Loucy (cell line): Measurements from ENCODE around the gene PAX1.

Experiments used
- H2AFZ ChIP-seq: fragments of 200-600 bp; sonication (generic); 2 replicates; pipeline ENCODE4 v1.6.0; 2016; ENCODE audit warnings: antibody characterized with exemption, mild to moderate bottlenecking, low read length, moderate library complexity
- H3F3A ChIP-seq: fragments of 200-600 bp; 2 replicates; pipeline ENCODE4 v1.6.0; 2016; ENCODE audit warnings: antibody characterized with exemption, low read depth, mild to moderate bottlenecking
- H3K27me3 ChIP-seq: fragments of 200-600 bp; sonication (generic); 2 replicates; pipeline ENCODE4 v1.6.1; 2014; ENCODE audit warnings: low read length, mild to moderate bottlenecking; ENCODE audit not compliant: insufficient read depth, poor library complexity, severe bottlenecking
- H3K36me3 ChIP-seq: fragments of 200-600 bp; sonication (generic); 2 replicates; pipeline ENCODE4 v1.6.1; 2016; ENCODE audit warnings: low read length; ENCODE audit not compliant: insufficient read depth
- H3K4me1 ChIP-seq: fragments of 200-600 bp; sonication (generic); 2 replicates; pipeline ENCODE4 v1.5.1; 2014; ENCODE audit warnings: low read length, mild to moderate bottlenecking; ENCODE audit not compliant: insufficient read depth, poor library complexity, severe bottlenecking
- H3K4me2 ChIP-seq: fragments of 200-600 bp; sonication (generic); 2 replicates; pipeline ENCODE4 v1.6.0; 2014; ENCODE audit warnings: antibody characterized with exemption, low read length, low read depth, mild to moderate bottlenecking; ENCODE audit not compliant: poor library complexity, severe bottlenecking
- H3K4me3 ChIP-seq: fragments of 200-600 bp; sonication (generic); 2 replicates; pipeline ENCODE4 v1.5.1; 2014; ENCODE audit warnings: low read length, mild to moderate bottlenecking, mixed read lengths; ENCODE audit not compliant: poor library complexity, severe bottlenecking
- H3K79me2 ChIP-seq: fragments of 200-600 bp; sonication (generic); 2 replicates; pipeline ENCODE4 v1.6.1; 2014; ENCODE audit warnings: low read length; ENCODE audit not compliant: insufficient read depth
- H3K9ac ChIP-seq: fragments of 200-600 bp; sonication (generic); 2 replicates; pipeline ENCODE4 v1.6.0; 2014; ENCODE audit warnings: mild to moderate bottlenecking, low read depth, low read length, moderate library complexity; ENCODE audit not compliant: poor library complexity, severe bottlenecking
- H3K9me2 ChIP-seq: fragments of 200-600 bp; sonication (generic); replicated peaks from 2 replicates; pipeline ENCODE4 v1.6.1; 2016; ENCODE audit warnings: low read depth, low read length, mixed read lengths
- H3K9me3 ChIP-seq: fragments of 200-600 bp; sonication (generic); 2 replicates; pipeline ENCODE4 v1.6.1; 2014; ENCODE audit warnings: mild to moderate bottlenecking, antibody characterized with exemption, low read length, low read depth; ENCODE audit not compliant: insufficient read depth
- H4K20me1 ChIP-seq: fragments of 200-600 bp; sonication (generic); 2 replicates; pipeline ENCODE4 v1.6.0; 2014; ENCODE audit warnings: antibody characterized with exemption, low read length, mild to moderate bottlenecking; ENCODE audit not compliant: insufficient read depth, poor library complexity, severe bottlenecking
- EZH2phosphoT487 ChIP-seq: fragments of 200-600 bp; IDR thresholded peaks from 2 replicates; pipeline ENCODE4 v1.6.1; 2018; ENCODE audit warnings: antibody characterized with exemption, mild to moderate bottlenecking, moderate library complexity, borderline replicate concordance
- TF ChIP-seq, protein P1 (sequence below): fragments of 200-600 bp; sonication (generic); conservative IDR thresholded peaks from 2 replicates; pipeline ENCODE4 v1.5.1; 2014; ENCODE audit warnings: mild to moderate bottlenecking, antibody characterized with exemption, low read length

Gene PAX1

DNA sequence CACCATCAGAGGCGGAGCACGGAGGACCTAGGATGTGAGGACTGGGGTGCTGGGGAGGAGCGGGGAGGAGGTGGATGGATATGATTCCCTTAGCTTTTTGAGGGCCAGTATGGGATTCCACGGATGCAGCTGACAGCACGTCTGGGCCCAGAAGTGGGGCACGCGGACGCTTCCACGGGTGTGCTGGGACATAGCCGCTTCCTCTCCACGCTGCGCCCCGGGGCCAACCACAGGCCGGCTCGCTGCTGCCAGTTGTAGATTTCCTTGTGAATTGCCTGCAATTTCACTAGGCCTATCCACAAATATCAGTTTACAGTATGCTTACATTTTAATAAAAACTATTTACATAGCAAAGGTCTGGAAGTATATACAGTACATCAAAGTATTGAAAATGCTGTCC is 23.9 kb downstream of the PAX1 start:
- Histone ChIP-seq H3K27me3 (no peaks in the 10 kb centered on the region), H3K79me2 (no peaks in the 10 kb centered on the region), H3F3A (no peaks in the 10 kb centered on the region), H3K9me3 (no peaks in the 10 kb centered on the region), H3K36me3 (no peaks in the 10 kb centered on the region), H2AFZ (no peak overlapping the region), H3K9me2 (no peaks in the 10 kb centered on the region), H4K20me1 (no peaks in the 10 kb centered on the region), H3K4me2 (no peak overlapping the region), H3K4me1 (no peaks in the 10 kb centered on the region), H3K4me3 (no peak overlapping the region), H3K9ac (no peak overlapping the region)
- TF ChIP-seq, protein P1, sequence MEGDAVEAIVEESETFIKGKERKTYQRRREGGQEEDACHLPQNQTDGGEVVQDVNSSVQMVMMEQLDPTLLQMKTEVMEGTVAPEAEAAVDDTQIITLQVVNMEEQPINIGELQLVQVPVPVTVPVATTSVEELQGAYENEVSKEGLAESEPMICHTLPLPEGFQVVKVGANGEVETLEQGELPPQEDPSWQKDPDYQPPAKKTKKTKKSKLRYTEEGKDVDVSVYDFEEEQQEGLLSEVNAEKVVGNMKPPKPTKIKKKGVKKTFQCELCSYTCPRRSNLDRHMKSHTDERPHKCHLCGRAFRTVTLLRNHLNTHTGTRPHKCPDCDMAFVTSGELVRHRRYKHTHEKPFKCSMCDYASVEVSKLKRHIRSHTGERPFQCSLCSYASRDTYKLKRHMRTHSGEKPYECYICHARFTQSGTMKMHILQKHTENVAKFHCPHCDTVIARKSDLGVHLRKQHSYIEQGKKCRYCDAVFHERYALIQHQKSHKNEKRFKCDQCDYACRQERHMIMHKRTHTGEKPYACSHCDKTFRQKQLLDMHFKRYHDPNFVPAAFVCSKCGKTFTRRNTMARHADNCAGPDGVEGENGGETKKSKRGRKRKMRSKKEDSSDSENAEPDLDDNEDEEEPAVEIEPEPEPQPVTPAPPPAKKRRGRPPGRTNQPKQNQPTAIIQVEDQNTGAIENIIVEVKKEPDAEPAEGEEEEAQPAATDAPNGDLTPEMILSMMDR = no peak
- no peak for TF ChIP-seq EZH2phosphoT487

DNA sequence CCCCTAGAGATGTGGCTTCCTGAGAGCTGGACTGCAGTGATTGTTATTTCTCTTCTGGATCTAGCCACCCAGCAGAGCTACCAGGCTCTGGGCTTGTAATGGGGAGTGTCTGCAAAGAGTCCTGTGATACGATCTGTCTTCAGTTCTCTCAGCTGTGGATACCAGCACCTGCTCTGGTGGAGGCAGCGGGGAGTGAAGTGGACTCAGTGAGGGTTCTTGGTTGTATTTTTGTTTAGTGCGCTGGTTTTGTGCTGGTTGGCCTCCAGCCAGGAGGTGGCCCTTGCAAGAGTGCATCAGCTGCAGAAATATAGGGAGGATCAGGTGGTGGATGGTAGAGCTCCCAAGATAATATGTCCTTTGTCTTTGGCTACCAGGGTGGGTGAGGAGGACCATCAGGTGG is 33.7 kb downstream of the PAX1 start:
- Histone ChIP-seq H2AFZ (no peak overlapping the region), H3K9me2 (no peaks in the 10 kb centered on the region), H3K4me2 (no peak overlapping the region), H3K4me3 (no peak overlapping the region), H3K79me2 (no peaks in the 10 kb centered on the region), H3K36me3 (no peaks in the 10 kb centered on the region), H3F3A (no peaks in the 10 kb centered on the region), H3K9ac (no peak overlapping the region), H3K4me1 (no peaks in the 10 kb centered on the region), H4K20me1 (no peaks in the 10 kb centered on the region), H3K27me3 (no peaks in the 10 kb centered on the region), H3K9me3 (no peaks in the 10 kb centered on the region)
- TF ChIP-seq, protein P1 = no peak
- TF ChIP-seq EZH2phosphoT487 = no peak

DNA sequence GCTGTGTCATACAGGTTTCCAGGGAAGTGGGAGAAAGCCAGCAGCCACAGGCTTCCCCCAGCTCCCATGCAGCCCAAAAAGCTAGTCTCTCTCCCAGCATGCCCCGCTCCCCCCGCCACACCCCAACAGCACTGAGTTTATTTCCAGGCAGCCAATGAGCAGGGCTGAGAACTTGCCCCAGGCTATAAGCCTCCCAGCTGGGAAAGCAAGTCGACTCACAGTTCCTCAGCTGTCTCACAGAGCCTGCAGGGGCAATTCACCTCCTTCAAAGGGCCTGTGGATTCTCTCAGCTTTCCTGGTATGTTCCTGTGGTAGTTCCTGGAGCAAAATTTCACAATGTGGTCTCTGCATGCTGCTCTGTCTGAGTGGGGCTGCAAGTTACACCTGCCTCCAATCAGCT is 34.2 kb downstream of the PAX1 start:
- no peak for TF ChIP-seq EZH2phosphoT487
- TF ChIP-seq, protein P1 = no peak
- Histone ChIP-seq H4K20me1 (no peaks in the 10 kb centered on the region), H3K9me2 (no peaks in the 10 kb centered on the region), H3F3A (no peaks in the 10 kb centered on the region), H3K79me2 (no peaks in the 10 kb centered on the region), H3K9me3 (no peaks in the 10 kb centered on the region), H3K4me1 (no peaks in the 10 kb centered on the region), H3K27me3 (no peaks in the 10 kb centered on the region), H3K4me3 (no peak overlapping the region), H2AFZ (no peak overlapping the region), H3K36me3 (no peaks in the 10 kb centered on the region), H3K9ac (no peak overlapping the region), H3K4me2 (no peak overlapping the region)
